Measurements from ENCODE around the gene SCN8A. TPM values are rescaled to one million over a fixed set of nuclear protein-coding genes. Genes with fewer than 3 reads are reported as not detected.
"Not testable (repeated sequence)": the region's sequence is repeated elsewhere in the genome, so short reads cannot be mapped to it uniquely, and the experiment has no call there.

The SCN8A gene
- total RNA-seq: 0.42 and 1.5 TPM in 2 replicates

GRCh38 chr12:51591016-51591901, at the start of gene SCN8A:
SCN8A (plus strand) TSS chr12:51591233; CDS start chr12:51662818, 71,585 bp downstream.
- DNase-seq: peak; percentile 28

- no peak for DNase-seq
These were observed 44.9 kb upstream of the SCN8A start for GRCh38 chr12:51546097-51546496.

GRCh38 chr12:51547606-51548005, 43.4 kb upstream of the SCN8A start:
- no peak for DNase-seq

- DNase-seq: no peak
These were observed 42.8 kb upstream of the SCN8A start for GRCh38 chr12:51548241-51548640.

GRCh38 chr12:51549637-51550036, 41.4 kb upstream of the SCN8A start:
- no peak for DNase-seq

GRCh38 chr12:51568271-51569032, 22.6 kb upstream of the SCN8A start:
- DNase-seq: not testable (repeated sequence)

GRCh38 chr12:51579321-51579850, 11.6 kb upstream of the SCN8A start:
- DNase-seq: no peak

- DNase-seq: no peak
These were observed 2.0 kb upstream of the SCN8A start for GRCh38 chr12:51589060-51589459.

GRCh38 chr12:51589557-51590176, 1.4 kb upstream of the SCN8A start:
- DNase-seq: no peak

GRCh38 chr12:51590347-51591015, 552 bp upstream of the SCN8A start:
- DNase-seq: peak; percentile 68

- DNase-seq: no peak
These were observed 1.1 kb downstream of the SCN8A start for GRCh38 chr12:51592034-51592705.

- no peak for DNase-seq
These were observed 2.0 kb downstream of the SCN8A start for GRCh38 chr12:51593021-51593420.

- peak; percentile 70 for DNase-seq
These were observed 2.5 kb downstream of the SCN8A start for GRCh38 chr12:51593539-51593938.

- no peak for DNase-seq
These were observed 7.1 kb downstream of the SCN8A start for GRCh38 chr12:51598156-51598555.

GRCh38 chr12:51600721-51601120, 9.7 kb downstream of the SCN8A start:
- no peak for DNase-seq

- DNase-seq: no peak
These were observed 10.2 kb downstream of the SCN8A start for GRCh38 chr12:51601241-51601640.

GRCh38 chr12:51605896-51606295, 14.9 kb downstream of the SCN8A start:
- not testable (repeated sequence) for DNase-seq

GRCh38 chr12:51607197-51607596, 16.2 kb downstream of the SCN8A start:
- not testable (repeated sequence) for DNase-seq

GRCh38 chr12:51620448-51620847, 29.4 kb downstream of the SCN8A start:
- no peak for DNase-seq

- peak; percentile 26 for DNase-seq
These were observed 30.3 kb downstream of the SCN8A start for GRCh38 chr12:51621156-51621922.

GRCh38 chr12:51622564-51622963, 31.5 kb downstream of the SCN8A start:
- DNase-seq: no peak
